A549 treated with Hydrocortisone at 1 μM for 4 hours (cell line): ENCODE measurements around the gene MTMR3. TPM values are rescaled to one million over a fixed set of nuclear protein-coding genes. Genes with fewer than 3 reads are reported as not detected.

Experiments used
- total RNA-seq: library from RNA; stranded (reverse); fragments of 200-300 nt; extraction: Qiagen RNA extraction; gene quantifications from 5 replicates; pipeline ENCODE4 v1.2.3, GENCODE V29; 2022

Gene MTMR3
- 6.7 to 9.9 TPM (median 9.1 TPM) in 5 replicates for total RNA-seq

DNA sequence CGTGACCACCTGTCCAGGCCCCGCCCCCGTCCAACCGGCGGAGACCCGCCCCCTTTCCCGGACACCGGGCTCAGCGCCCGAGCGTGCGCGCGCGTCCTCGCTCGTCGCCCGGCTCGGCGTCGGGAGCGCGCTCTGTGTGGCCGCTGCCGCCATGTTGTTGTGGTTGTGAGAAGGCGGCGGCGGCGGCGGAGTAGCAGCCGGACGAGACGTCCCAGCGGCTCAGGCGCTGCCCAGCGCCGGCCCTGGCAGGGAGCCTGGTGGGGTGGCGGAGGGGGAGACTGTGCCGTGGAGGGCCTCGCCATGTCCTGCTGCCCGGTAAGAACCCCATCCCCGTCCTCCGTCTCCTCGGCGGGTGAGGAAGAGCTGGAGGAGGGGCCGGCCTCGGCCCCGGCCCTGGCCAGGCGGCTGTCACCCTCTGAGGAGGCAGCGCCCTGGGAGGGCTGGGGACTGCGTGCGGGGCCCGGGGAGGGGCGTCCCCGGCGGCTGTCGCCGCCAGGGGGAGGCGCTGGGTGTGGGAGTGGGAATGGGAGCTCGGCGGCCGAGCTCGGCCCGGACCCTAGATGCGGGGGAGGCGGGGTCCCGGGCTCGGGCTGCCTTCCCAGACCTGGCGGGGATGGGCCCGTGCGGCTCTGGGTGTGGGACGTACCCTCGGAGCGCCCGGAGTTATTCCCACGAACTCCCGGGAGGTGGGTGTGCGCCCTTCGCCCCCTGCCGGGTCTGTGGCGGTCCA is at the start of gene MTMR3:
Gene MTMR3, plus strand, starts transcription at position 130 of the 730 bp plus-strand sequence. CDS start 87,886 bp downstream, outside the sequence.

DNA sequence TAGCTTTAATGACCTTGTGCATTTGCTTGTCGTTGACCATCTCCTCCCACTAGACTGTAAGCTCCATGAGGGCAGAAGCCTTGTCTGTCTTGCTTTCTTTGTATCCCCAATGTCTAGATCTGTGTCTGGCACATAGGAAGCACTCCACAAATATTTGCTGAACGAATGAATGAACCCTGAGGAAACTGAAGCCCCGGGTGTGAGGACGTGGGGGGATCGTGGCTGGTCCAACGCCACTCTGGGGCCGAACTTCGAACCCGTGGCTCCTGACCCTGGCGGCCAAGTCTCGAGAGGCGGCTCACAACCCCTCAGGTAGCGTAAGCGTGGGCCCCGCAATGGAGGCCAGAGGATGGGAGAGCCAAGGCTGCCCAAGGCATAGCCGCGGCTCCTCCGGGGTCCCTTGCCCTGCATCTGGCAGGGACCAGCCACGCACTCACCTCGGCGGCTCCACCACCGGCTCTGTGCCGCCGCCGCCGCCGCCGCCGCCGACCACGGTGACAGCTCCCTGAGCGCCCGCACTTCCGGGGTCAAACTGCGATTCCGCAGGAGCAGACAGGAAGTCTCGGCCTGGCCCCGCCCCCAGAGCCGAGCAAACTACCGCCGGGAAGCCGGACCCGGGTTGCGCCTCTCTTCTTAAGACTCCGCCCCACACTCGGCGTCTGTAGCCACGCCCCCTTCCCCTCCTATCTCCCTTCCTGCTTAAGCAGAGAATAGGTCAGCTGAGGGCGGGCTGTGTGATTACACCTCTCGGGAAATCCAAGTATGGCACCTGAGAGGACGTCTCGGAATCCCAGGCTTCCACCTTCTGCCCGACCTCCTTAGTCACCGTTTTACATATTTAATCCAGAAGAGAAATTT is 45.0 kb upstream of the MTMR3 start, which contains the start of gene ASCC2:
Gene ASCC2, minus strand, starts transcription at position 534 of the 858 bp plus-strand sequence. CDS start 5,949 bp downstream, outside the sequence.

DNA sequence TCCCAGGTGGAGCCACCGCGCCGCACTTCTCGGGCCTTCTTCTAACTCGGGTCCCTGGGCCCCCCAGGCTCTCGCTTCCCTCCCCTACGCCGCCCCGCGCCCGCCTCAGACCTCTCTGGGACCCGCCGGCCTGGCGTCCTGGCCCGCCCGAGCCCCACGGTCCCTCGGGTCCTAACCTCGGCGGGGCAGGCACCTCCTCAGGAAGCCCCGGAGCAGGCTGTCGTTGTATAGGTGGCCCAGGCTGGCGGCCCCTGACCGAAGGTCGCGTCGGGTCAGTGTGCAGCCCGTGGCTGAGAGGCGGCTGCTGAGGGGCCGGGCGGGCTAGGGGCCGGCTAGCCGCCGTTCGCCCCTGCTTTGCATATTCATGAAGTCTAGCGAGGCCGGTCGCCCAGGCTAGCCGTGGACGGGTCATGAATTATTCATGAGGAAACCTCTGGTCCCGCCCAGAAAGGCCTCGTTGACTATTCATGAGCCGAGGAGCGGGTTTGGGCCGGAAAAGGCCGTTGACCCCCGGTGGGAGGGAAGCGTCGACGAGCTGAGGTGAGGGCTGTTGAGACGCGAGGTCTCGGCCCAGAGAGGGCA is 197.1 kb downstream of the MTMR3 start, which contains the start of gene HORMAD2:
Gene HORMAD2, plus strand, starts transcription at position 513 of the 582 bp plus-strand sequence. CDS start 13,489 bp downstream, outside the sequence.

Other genes starting within 250 kb of the MTMR3 start
- gene CABP7, start 163.2 kb upstream of the MTMR3 start, total RNA-seq: 0.14 to 0.17 TPM (median 0.15 TPM) in 5 replicates
- gene ZMAT5, start 116.2 kb upstream of the MTMR3 start, total RNA-seq: 10.8 to 20.5 TPM (median 19.4 TPM) in 5 replicates
- gene UQCR10, start 115.8 kb upstream of the MTMR3 start, total RNA-seq: 99.4 to 124 TPM (median 116 TPM) in 5 replicates
- gene ASCC2, start 44.9 kb upstream of the MTMR3 start, total RNA-seq: 26.2 to 31.1 TPM (median 28.4 TPM) in 5 replicates
- not detected in 5 replicates for gene HORMAD2, start 197.3 kb downstream of the MTMR3 start, total RNA-seq